Natural killer cell treated with Interleukin-12 subunit alpha and Interleukin-12 subunit beta and Interleukin-15 and Interleukin-18, amount 100 ng/mL, for 72 hours (primary cell): ENCODE data around the gene MIEN1. TPM values are rescaled to one million over a fixed set of nuclear protein-coding genes. Genes with fewer than 3 reads are reported as not detected.
"Not testable (repeated sequence)": the region's sequence is repeated elsewhere in the genome, so short reads cannot be mapped to it uniquely, and the experiment has no call there.

ENCODE experiments used
- ATAC-seq, 2 donors: fragments of 150-1000 bp; cut with Tn5 transposase in 1 of 2; sonication (Bioruptor Pico), chemical (Tn5 transposase) in 1 of 2; 2 replicates each; pipeline ENCODE4 v1.10.0; 2021
- DNase-seq: peaks from one replicate; pipeline ENCODE4 v3.0.0; 2022; ENCODE audit warnings: low spot score
- H3K27ac Mint-ChIP-seq, 2 donors: 1 replicate in 1 of 2; 2 replicates in 1 of 2; pipeline ENCODE4 v1.8.0; 2022; ENCODE audit warnings: mixed read lengths in 2 of 2, mild to moderate bottlenecking in 1 of 2, moderate library complexity in 1 of 2
- H3K27me3 Mint-ChIP-seq, 2 donors: 1 replicate in 1 of 2; 2 replicates in 1 of 2; pipeline ENCODE4 v1.8.0; 2022; ENCODE audit warnings: mixed read lengths in 2 of 2
- H3K36me3 Mint-ChIP-seq: one replicate; pipeline ENCODE4 v1.8.0; 2022; ENCODE audit warnings: mixed read lengths
- H3K4me1 Mint-ChIP-seq, 2 donors: 1 replicate in 1 of 2; 2 replicates in 1 of 2; pipeline ENCODE4 v1.8.0; 2022; ENCODE audit warnings: low read depth in 2 of 2, mixed read lengths in 2 of 2, mild to moderate bottlenecking in 1 of 2
- H3K4me3 Mint-ChIP-seq: one replicate; pipeline ENCODE4 v1.8.0; 2022; ENCODE audit warnings: mixed read lengths
- H3K9me3 Mint-ChIP-seq: 2 replicates; pipeline ENCODE4 v1.8.0; 2022; ENCODE audit warnings: mixed read lengths
- total RNA-seq, 2 donors: library from RNA; stranded (reverse); gene quantifications; one replicate each; pipeline ENCODE4 v1.2.3, GENCODE V29; 2022

The MIEN1 gene
- total RNA-seq, 2 donors from 2014 or later, result 56.3 to 64.6 TPM

DNA sequence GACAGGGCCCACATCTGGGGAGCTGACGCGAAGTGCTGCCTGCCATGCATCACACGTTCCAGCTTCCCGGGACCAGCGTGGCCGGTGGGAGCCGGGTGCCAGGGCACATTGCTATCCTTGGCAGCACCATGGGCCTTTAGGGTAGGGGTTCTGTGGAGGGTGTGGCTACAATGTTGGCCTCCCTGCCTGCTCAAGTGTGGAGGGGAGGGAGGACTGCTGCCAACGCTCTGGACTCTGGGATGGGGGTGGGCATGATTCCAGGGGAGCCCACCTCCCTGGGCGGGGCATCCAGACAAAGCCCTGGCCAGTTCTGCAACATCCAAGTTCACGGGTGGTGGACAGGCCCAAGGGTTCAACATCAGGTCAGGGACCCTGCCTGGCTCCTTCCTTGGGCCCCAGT lies 21.3 kb upstream of the MIEN1 start:
- Mint-ChIP-seq H3K4me1 (peaks cover 32 to 36% of the 10 kb centered on the region in 2 donors), H3K9me3 (no peaks in the 10 kb centered on the region), H3K4me3 (no peak overlapping the region), H3K36me3 (no peaks in the 10 kb centered on the region), H3K27me3 (no peaks in the 10 kb centered on the region), H3K27ac (peak overlapping the region; percentile 77 to 98)
- ATAC-seq, result no peak
- DNase-seq, result no peak

DNA sequence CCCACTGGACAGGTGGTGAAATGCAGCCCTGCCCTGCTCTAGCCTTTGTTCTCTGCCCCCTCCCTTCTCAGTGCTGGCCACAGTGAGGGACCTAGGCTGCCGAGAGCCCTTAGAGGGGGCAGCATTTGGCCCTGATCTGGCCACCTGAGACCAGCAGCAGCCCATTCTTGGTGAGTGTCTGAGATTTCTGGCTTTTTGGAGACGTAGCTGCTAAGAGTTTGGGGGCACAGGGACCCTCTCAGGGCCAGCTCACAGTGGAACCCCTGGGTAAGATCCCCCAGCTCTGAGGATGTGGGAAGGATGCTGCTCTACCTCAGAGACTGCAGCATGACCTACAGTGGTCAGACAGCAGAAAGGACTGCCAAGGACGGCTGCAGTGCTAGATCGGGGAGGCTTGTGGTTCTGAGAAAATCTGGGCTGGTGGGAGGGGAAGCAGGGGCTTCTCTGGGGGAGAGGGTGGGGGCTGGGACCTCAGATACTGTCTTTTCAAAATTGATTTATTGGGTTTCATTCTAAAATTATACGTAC lies 20.7 kb upstream of the MIEN1 start:
- H3K9me3 Mint-ChIP-seq, result no peaks in the 10 kb centered on the region
- no peak overlapping the region for H3K4me3 Mint-ChIP-seq
- no peaks in the 10 kb centered on the region for H3K27me3 Mint-ChIP-seq
- H3K27ac Mint-ChIP-seq, result no peak overlapping the region
- no peak for ATAC-seq
- no peaks in the 10 kb centered on the region for H3K36me3 Mint-ChIP-seq
- H3K4me1 Mint-ChIP-seq, result peaks cover 27 to 30% of the 10 kb centered on the region in 2 donors
- DNase-seq, result no peak

DNA sequence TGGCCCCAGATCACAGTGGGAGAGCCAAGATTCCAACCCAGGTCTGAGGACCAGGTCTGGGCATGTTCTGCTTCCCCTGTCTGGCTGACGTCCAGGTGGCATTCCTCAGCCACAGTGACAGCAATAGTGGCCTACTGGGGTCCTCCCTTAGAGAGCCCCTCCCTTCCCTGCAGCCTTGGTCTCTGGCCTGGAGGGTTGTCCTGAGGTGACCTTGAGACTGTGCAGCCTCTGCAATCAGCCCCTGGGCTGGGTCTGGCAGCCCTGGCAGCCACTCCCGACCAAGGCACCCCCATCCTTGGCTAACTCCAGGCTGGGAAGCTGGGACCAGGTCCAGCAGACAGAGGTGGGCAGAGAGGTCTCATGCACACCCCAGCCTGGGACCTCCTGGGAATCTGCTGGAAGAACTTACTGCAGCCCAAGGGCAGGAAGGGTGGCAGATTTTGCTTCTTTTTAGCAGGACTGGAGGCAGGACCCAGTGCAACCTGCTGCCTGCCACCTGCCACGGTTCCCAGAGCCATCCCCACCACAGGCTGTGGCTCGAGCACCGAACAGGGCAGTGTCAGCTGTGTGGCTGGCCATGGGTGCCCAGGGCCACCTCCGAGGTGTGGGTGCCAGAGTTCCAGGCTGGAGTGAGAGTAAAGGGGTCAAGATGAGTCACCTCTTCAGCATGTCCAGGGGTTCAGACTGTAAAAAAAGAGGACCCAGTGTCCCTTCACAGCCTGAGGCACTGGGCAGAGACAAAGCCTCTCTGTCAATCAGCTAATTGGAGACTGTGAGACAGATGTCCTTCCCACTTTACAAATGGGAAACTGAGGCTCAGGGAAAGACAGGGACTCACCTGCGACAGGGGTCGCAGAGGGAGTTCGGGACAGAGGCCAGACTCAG lies 20.0 kb upstream of the MIEN1 start:
- Mint-ChIP-seq H3K27ac (no peak overlapping the region), H3K9me3 (no peaks in the 10 kb centered on the region), H3K4me1 (peaks cover 19 to 23% of the 10 kb centered on the region in 2 donors), H3K4me3 (no peak overlapping the region), H3K27me3 (no peaks in the 10 kb centered on the region), H3K36me3 (no peaks in the 10 kb centered on the region)
- ATAC-seq (no peak), DNase-seq (no peak)

DNA sequence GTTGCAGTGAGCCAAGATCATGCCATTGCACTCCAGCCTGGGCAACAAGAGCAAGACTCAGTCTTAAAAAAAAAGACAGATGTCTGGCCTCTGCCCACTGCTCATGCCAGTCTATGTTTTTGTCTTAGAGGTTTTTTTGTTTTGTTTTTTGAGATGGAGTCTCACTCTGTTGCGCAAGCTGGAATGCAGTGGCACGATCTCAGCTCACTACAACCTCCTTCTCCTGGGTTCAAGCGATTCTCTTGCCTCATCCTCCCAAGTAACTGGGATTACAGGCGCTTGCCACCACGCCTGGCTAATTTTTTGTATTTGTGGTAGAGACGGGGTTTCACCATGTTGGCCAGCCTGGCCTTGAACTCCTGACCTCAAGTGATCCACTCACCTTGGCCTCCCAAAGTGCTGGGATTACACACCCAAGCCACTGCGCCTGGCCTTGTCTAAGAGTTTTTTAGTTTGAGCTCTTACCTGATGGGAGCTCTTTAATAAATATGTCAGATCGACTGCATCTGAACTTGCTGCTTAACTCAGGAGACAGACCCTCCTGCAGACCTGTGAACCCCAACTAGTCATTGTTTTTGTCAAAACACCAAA lies 18.2 kb upstream of the MIEN1 start:
- H3K36me3 Mint-ChIP-seq, H3K4me3 Mint-ChIP-seq, H3K9me3 Mint-ChIP-seq, ATAC-seq, H3K27me3 Mint-ChIP-seq, H3K27ac Mint-ChIP-seq, DNase-seq: not testable (repeated sequence)
- H3K4me1 Mint-ChIP-seq, result peaks cover 13 to 17% of the 10 kb centered on the region in 2 donors

DNA sequence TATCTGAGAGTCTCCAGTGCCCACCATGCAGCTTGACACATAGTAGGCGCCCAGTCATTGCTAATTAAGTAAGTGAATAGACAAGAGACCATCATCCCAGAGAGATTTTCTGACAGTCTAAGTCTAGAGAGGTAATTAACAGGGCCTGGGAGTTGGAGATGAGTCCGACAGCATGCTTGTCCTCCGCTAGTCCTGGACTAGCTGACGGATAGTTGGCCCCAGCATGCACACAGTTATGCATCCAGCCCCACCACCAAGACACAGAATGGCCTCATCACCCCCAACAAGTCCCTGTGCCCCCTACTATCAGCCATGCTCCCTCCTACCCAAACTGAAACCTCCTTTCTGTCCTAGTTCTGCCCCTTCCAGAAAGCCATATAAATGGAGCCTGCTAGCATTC lies 17.4 kb upstream of the MIEN1 start:
- no peak for ATAC-seq
- no peak overlapping the region for H3K4me3 Mint-ChIP-seq
- no peak for DNase-seq
- no peaks in the 10 kb centered on the region for H3K36me3 Mint-ChIP-seq
- no peaks in the 10 kb centered on the region for H3K9me3 Mint-ChIP-seq
- H3K27me3 Mint-ChIP-seq, result no peaks in the 10 kb centered on the region
- H3K27ac Mint-ChIP-seq, result peak overlapping the region in 1 of 2 donors; percentile 67
- H3K4me1 Mint-ChIP-seq, result peaks cover 5 to 10% of the 10 kb centered on the region in 2 donors

DNA sequence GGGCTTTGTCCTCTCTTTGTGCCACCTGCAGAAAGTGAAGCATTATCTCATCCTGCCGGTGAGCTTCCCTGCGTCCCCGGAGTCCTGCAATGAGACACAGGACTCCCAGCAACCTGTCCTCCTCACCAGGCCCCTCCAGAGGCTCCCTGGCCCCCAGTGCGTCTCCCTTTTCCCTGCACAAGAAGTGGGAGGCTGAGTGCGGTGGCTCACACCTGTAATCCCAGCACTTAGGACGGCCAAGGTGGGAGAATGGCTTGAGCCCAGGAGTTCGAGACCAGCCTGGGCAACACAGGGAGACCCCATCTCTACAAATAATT lies 15.8 kb upstream of the MIEN1 start:
- H3K4me1 Mint-ChIP-seq, result peaks cover 0 to 4% of the 10 kb centered on the region in 2 donors
- no peaks in the 10 kb centered on the region for H3K27me3 Mint-ChIP-seq
- H3K9me3 Mint-ChIP-seq, result no peaks in the 10 kb centered on the region
- no peaks in the 10 kb centered on the region for H3K36me3 Mint-ChIP-seq
- no peak overlapping the region for H3K4me3 Mint-ChIP-seq
- peak overlapping the region in 1 of 2 donors; percentile 56 for H3K27ac Mint-ChIP-seq
- ATAC-seq, result no peak
- no peak for DNase-seq

DNA sequence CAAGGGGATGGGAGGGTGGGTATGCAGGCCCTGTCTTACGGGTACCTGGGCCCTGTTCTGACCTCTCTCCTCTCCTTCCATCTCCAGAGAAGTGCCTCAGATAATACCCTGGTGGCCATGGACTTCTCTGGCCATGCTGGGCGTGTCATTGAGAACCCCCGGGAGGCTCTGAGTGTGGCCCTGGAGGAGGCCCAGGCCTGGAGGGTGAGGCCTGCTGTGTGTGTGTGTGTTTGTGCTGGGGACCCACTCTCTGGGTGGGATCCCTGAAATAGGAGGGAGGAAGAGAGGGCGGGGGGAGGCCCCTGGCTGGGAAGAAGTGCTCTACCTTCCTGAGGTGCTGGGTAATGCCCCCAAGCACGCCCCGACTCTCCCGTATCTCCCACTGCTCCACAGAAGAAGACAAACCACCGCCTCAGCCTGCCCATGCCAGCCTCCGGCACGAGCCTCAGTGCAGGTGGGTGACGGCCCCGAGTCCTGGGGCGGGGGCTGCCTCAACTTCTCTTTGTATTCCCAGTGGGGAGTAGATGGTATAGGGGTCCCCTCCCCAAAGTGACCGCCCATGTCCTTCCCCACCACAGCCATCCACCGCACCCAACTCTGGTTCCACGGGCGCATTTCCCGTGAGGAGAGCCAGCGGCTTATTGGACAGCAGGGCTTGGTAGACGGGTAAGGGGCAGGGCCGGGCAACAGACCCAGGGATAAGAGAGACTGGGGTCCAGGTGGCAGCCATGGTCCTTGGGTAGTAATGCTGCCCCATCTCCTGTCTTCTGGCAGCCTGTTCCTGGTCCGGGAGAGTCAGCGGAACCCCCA lies 15.2 kb upstream of the MIEN1 start:
- H3K4me3 Mint-ChIP-seq, result no peak overlapping the region
- no peak for ATAC-seq
- H3K36me3 Mint-ChIP-seq, result no peaks in the 10 kb centered on the region
- no peaks in the 10 kb centered on the region for H3K9me3 Mint-ChIP-seq
- peaks cover 0 to 5% of the 10 kb centered on the region in 2 donors for H3K4me1 Mint-ChIP-seq
- H3K27ac Mint-ChIP-seq, result no peak overlapping the region
- DNase-seq, result no peak
- no peaks in the 10 kb centered on the region for H3K27me3 Mint-ChIP-seq

DNA sequence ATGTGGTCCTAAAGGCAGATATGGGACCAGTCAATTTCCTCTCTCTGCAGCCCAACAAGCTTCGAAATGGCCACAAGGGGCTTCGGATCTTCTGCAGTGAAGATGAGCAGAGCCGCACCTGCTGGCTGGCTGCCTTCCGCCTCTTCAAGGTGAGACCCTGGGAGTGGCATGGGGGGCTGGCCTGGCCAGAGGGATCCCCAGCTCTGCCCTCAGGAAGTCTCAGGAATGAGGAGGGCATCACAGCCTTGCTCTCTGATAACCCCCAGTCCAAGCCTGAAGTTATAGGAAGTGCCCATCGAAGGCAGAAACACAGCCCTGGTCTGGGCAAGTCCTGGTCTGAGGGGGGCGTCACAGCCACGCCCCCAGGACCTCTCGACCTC lies 14.5 kb upstream of the MIEN1 start:
- Mint-ChIP-seq H3K9me3 (no peaks in the 10 kb centered on the region), H3K27ac (no peak overlapping the region), H3K27me3 (no peaks in the 10 kb centered on the region), H3K4me3 (no peak overlapping the region), H3K36me3 (no peaks in the 10 kb centered on the region), H3K4me1 (peaks cover 0 to 11% of the 10 kb centered on the region in 2 donors)
- DNase-seq (no peak), ATAC-seq (no peak)

DNA sequence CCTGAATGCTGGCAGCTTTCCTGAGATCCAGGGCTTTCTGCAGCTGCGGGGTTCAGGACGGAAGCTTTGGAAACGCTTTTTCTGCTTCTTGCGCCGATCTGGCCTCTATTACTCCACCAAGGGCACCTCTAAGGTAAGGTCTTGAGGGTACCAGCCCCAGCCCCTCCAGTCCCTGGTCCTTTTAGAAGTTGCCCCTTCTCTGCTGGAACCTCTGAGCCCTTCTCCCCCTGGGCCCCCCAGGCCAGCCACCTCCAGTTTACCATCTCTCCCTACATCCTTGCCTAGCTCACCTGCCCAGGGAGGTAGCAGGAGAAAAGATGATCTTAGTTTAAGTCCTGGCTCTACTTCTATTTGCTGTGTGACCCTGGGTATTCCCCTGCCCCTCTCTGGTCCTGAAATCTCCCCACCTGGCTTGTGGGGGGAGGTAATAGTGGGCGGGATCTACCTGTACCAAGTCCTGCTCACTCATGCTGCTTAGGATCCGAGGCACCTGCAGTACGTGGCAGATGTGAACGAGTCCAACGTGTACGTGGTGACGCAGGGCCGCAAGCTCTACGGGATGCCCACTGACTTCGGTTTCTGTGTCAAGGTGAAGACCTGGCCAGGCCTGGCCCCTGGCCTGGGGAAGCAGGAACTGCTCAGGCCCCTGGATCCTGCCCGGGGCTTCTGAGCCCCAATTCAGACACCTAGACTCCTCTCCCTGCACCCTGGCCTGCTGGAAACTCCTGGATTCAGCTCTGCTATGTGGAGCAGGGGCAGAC lies 13.9 kb upstream of the MIEN1 start:
- H3K27ac Mint-ChIP-seq, result peak overlapping the region in 1 of 2 donors; percentile 21
- no peak for ATAC-seq

DNA sequence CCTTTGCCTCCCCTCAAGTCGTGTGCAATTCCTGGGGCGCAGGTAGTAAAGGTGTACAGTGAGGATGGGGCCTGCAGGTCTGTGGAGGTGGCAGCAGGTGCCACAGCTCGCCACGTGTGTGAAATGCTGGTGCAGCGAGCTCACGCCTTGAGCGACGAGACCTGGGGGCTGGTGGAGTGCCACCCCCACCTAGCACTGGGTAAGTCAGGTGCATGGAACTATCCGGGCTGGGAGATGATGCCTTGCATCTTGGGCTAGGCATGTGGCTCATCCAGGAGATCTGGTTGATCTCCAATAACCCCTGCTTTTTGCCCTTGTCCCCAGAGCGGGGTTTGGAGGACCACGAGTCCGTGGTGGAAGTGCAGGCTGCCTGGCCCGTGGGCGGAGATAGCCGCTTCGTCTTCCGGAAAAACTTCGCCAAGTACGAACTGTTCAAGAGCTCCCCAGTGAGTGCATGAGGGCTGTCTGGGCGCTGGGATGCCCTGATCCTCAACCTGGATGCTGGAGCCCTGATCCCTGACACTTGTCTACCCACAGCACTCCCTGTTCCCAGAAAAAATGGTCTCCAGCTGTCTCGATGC lies 12.6 kb upstream of the MIEN1 start:
- no peak for DNase-seq
- Mint-ChIP-seq H3K4me3 (no peak overlapping the region), H3K27ac (no peak overlapping the region), H3K4me1 (peaks cover 6 to 20% of the 10 kb centered on the region in 2 donors), H3K36me3 (no peaks in the 10 kb centered on the region), H3K27me3 (peaks cover 4 to 7% of the 10 kb centered on the region in 2 donors), H3K9me3 (no peaks in the 10 kb centered on the region)
- no peak for ATAC-seq

More for the DNA sequence above, 13.9 kb upstream of the MIEN1 start:
- Mint-ChIP-seq H3K4me3 (no peak overlapping the region), H3K36me3 (no peaks in the 10 kb centered on the region), H3K4me1 (peaks cover 0 to 12% of the 10 kb centered on the region in 2 donors), H3K27me3 (no peaks in the 10 kb centered on the region), H3K9me3 (no peaks in the 10 kb centered on the region)
- DNase-seq, result no peak

DNA sequence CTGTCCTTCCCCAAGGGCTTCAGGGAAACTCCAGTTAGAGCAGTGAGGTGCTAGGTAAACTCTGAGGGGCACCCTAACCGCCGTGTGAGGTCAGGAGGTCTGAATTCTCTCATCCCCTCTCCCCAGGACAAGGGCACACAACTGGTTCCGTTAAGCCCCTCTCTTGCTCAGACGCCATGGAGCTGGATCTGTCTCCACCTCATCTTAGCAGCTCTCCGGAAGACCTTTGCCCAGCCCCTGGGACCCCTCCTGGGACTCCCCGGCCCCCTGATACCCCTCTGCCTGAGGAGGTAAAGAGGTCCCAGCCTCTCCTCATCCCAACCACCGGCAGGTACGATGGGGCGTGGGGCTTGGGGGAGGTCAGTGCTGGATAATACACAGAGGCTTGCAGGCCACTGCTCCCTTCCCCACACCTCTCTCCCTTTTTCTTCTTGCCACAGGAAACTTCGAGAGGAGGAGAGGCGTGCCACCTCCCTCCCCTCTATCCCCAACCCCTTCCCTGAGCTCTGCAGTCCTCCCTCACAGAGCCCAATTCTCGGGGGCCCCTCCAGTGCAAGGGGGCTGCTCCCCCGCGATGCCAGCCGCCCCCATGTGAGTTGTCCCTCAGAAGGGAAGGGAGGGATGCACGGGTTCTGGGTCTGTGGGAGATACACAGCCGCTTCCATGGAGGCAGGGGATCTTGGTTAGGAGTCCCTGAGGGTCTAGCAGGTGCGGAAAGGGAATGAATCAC lies 12.0 kb upstream of the MIEN1 start:
- H3K4me3 Mint-ChIP-seq, result no peak overlapping the region
- H3K4me1 Mint-ChIP-seq, result peaks cover 6 to 22% of the 10 kb centered on the region in 2 donors
- DNase-seq (no peak), ATAC-seq (no peak)
- peaks cover 4 to 7% of the 10 kb centered on the region in 2 donors for H3K27me3 Mint-ChIP-seq
- no peaks in the 10 kb centered on the region for H3K36me3 Mint-ChIP-seq
- H3K27ac Mint-ChIP-seq, result no peak overlapping the region
- H3K9me3 Mint-ChIP-seq, result no peaks in the 10 kb centered on the region

DNA sequence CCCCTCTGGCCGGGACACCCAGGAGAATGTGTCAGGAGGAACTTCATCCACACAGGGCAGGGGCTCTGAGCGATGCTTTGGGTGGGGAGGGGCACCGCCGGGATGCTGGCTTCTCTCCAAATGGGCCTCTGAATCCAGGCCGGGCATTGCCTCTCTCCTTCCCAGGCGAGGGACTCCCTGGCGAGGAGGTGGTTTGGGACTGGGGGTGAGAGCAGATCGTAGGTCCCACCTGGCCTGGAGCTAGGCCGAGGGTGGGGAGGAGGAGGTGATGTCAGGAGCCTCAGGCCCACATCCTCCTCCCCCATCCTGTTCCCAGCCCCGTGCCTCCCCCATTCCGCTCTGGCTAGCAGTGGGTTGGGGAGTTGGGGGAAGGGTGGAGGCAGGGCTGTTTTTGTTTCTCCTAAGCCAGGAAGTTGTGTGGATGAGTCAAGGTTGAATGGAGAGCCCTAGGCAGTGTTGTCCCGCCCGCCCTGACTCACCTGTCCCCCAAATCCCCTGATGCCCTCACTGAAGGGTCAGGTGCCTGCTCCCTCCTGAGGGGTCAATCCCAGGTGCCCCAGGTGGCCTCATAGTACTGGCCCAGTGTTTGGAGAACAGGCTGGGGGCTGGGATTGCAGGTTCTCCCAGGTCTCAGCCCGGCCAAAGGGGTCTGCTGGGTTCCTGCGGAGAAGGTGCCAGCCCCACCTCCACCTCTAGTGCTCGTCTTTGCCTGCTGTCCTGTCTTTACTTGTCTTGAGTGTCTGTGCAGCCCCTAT lies 10.2 kb upstream of the MIEN1 start:
- Mint-ChIP-seq H3K4me1 (peaks cover 6 to 28% of the 10 kb centered on the region in 2 donors), H3K36me3 (no peaks in the 10 kb centered on the region), H3K4me3 (no peak overlapping the region), H3K9me3 (no peaks in the 10 kb centered on the region), H3K27ac (peak overlapping the region in 1 of 2 donors; percentile 13), H3K27me3 (peaks cover 7 to 8% of the 10 kb centered on the region in 2 donors)
- no peak for ATAC-seq
- no peak for DNase-seq
